Left lung (tissue), 10 donors: Measurements from ENCODE around the gene TSPAN32. TPM values are rescaled to one million over a fixed set of nuclear protein-coding genes. Genes with fewer than 3 reads are reported as not detected.
A peak's percentile ranks its signal among the peaks of the same experiment; 100 is the strongest.

Experiments
- ATAC-seq: fragments of 200-7000 bp; cut with Tn5 transposase; one replicate; pipeline ENCODE4 v1.9.1; 2020; ENCODE audit warnings: moderate library complexity
- DNase-seq, 4 donors: peaks; one replicate each; pipeline ENCODE4 v3.0.0-alpha.2; 2013 to 2020
- H3K27ac ChIP-seq, 2 donors: fragments of 200-600 bp; sonication (generic) in 1 of 2; one replicate each; pipeline versions ENCODE4 v1.5.0 to v1.8.0; 2020 to 2021
- H3K27me3 ChIP-seq, 2 donors: fragments of 200-600 bp; sonication (generic) in 1 of 2; one replicate each; pipeline versions ENCODE4 v1.5.0 to v1.8.0; 2020 to 2021
- H3K36me3 ChIP-seq, 2 donors: fragments of 200-600 bp; sonication (generic) in 1 of 2; one replicate each; pipeline versions ENCODE4 v1.5.0 to v1.8.0; 2020 to 2021
- H3K4me1 ChIP-seq, 2 donors: fragments of 200-600 bp; one replicate each; pipeline ENCODE4 v1.8.0; 2021
- H3K4me3 ChIP-seq, 2 donors: fragments of 200-600 bp; sonication (generic) in 1 of 2; one replicate each; pipeline versions ENCODE4 v1.5.0 to v1.8.0; 2020 to 2021; ENCODE audit warnings: mild to moderate bottlenecking in 1 of 2
- H3K9me3 ChIP-seq, 2 donors: fragments of 200-600 bp; sonication (generic) in 1 of 2; one replicate each; pipeline versions ENCODE4 v1.5.0 to v1.8.0; 2020 to 2021
- intact Hi-C, 2 donors: fragments of 100-400 bp; cut with DNase I; formaldehyde crosslinking; loops; one replicate each; pipeline versions ENCODE4 v1.11.2 to v1.14.2; 2022
- polyA plus RNA-seq, 6 donors: library from polyadenylated mRNA; unstranded; fragments of 120-200 nt; gene quantifications; one replicate each; pipeline ENCODE4 v1.2.1, GENCODE V29; 2013; ENCODE audit not compliant: insufficient read length in 6 of 6
- total RNA-seq, 2 donors: library from RNA; stranded (reverse); fragmentation: NEBNext Ultra II Directional; extraction: Animal tissue kit (Norgen Biotek cat#: 25700); gene quantifications; one replicate each; pipeline ENCODE4 v1.2.1, GENCODE V29; 2021
- TF ChIP-seq, protein P1 (sequence below), 2 donors: fragments of 200-600 bp; sonication (generic) in 1 of 2; IDR thresholded peaks; one replicate each; pipeline versions ENCODE4 v1.5.0 to v1.8.0; 2021; ENCODE audit warnings: antibody characterized with exemption in 2 of 2
- donor health status: DM: no; HTN: yes; CAD: no.
- donor health status: DM: no; HTN: no; CAD: no.

TSPAN32 gene
- total and polyA plus RNA-seq, 8 donors, result 3.7 to 6.3 (median 4.2) TPM

DNA sequence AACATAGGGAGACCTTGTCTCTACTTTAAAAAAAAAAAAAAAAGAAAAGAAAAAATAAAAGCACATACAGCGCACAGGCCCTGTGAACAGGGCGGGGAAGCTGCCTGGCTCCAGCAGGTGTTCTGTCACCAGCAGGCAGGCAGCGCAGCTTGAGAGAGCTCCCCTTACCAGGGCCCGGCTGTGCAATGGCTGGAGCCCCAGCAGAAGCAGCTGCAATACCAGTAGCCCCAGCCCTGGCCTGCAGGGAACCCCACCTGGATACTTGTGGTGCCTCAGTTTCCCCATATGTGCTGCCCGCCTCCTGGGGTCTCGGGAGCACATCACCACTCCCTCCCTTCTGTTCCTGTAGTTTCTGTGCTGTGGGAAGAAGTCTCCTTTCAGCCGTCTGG is 12.3 kb downstream of the TSPAN32 start:
- TF ChIP-seq, protein P1, sequence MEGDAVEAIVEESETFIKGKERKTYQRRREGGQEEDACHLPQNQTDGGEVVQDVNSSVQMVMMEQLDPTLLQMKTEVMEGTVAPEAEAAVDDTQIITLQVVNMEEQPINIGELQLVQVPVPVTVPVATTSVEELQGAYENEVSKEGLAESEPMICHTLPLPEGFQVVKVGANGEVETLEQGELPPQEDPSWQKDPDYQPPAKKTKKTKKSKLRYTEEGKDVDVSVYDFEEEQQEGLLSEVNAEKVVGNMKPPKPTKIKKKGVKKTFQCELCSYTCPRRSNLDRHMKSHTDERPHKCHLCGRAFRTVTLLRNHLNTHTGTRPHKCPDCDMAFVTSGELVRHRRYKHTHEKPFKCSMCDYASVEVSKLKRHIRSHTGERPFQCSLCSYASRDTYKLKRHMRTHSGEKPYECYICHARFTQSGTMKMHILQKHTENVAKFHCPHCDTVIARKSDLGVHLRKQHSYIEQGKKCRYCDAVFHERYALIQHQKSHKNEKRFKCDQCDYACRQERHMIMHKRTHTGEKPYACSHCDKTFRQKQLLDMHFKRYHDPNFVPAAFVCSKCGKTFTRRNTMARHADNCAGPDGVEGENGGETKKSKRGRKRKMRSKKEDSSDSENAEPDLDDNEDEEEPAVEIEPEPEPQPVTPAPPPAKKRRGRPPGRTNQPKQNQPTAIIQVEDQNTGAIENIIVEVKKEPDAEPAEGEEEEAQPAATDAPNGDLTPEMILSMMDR (IDR thresholded peaks at IDR 0.05), result no peak
- no peaks in the 10 kb centered on the region for H3K27me3 ChIP-seq
- H3K4me3 ChIP-seq, result no peak overlapping the region
- peak overlapping the region in 1 of 2 donors; percentile 61 for H3K27ac ChIP-seq
- H3K9me3 ChIP-seq, result peaks cover 0 to 7% of the 10 kb centered on the region in 2 donors
- intact Hi-C loops, result no loop called here
- no peaks in the 10 kb centered on the region for H3K36me3 ChIP-seq
- DNase-seq, result no peak
- ATAC-seq, result no peak
- peaks cover 8 to 12% of the 10 kb centered on the region in 2 donors for H3K4me1 ChIP-seq

- peaks cover 0 to 7% of the 10 kb centered on the region in 2 donors for H3K9me3 ChIP-seq
- intact Hi-C loops, result no loop called here
- peaks cover 8 to 12% of the 10 kb centered on the region in 2 donors for H3K4me1 ChIP-seq
- peak overlapping the region; percentile 33 to 61 for H3K27ac ChIP-seq
- no peak overlapping the region for H3K4me3 ChIP-seq
- ATAC-seq, result peak; percentile 80
- no peaks in the 10 kb centered on the region for H3K36me3 ChIP-seq
- DNase-seq, result peak; percentile 77 to 98 (median 88)
- no peaks in the 10 kb centered on the region for H3K27me3 ChIP-seq
- TF ChIP-seq, protein P1 (IDR thresholded peaks at IDR 0.05), result no peak
Observed at GRCh38 chr11:2314525-2315394, 12.9 kb downstream of the TSPAN32 start.

- H3K4me3 ChIP-seq, result no peak overlapping the region
- ATAC-seq, result peak; percentile 10
- peaks cover 0 to 7% of the 10 kb centered on the region in 2 donors for H3K9me3 ChIP-seq
- peak in 1 of 4 donors; percentile 65 for DNase-seq
- intact Hi-C loops, result no loop called here
- TF ChIP-seq, protein P1 (IDR thresholded peaks at IDR 0.05), result no peak
- peaks cover 8 to 12% of the 10 kb centered on the region in 2 donors for H3K4me1 ChIP-seq
- no peaks in the 10 kb centered on the region for H3K27me3 ChIP-seq
- H3K36me3 ChIP-seq, result no peaks in the 10 kb centered on the region
- H3K27ac ChIP-seq, result peak overlapping the region in 1 of 2 donors; percentile 61
Observed at GRCh38 chr11:2315395-2316168, 13.8 kb downstream of the TSPAN32 start.

DNA sequence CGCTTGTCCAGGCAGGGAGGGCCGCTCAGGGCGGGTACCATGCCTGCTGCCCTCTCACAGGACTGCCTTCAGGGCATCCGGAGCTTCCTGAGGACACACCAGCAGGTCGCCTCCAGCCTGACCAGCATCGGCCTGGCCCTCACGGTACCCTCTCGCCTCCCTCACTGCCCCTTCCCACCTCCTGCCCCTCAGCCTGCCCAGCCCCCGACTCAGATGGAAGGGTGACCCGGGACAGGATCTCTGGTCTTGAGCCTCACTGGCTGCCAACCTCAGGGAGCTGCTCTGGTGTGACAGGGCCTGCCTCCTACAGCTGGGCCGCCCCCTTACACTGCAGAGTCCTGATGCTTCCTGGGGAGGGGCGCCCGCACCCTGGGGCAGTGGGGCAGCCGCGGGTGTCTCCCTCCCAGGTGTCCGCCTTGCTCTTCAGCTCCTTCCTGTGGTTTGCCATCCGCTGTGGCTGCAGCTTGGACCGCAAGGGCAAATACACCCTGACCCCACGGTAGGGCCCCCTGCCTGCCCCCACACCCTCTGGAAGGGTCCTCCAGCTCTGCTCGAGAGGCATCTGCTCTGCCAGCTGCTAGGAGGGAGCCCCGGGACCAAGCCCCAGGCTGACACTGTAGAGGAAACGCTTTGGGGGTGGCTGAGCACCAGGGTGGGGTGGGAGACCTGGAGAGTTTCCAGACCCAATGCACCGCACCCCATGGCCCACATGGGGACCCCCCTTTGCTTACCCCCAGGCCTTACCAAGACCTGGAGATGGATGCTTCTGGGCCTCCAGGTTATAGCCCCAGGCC is 14.6 kb downstream of the TSPAN32 start:
- H3K27me3 ChIP-seq, result no peaks in the 10 kb centered on the region
- no peaks in the 10 kb centered on the region for H3K36me3 ChIP-seq
- H3K9me3 ChIP-seq, result peaks cover 0 to 7% of the 10 kb centered on the region in 2 donors
- no peak overlapping the region for H3K27ac ChIP-seq
- TF ChIP-seq, protein P1 (IDR thresholded peaks at IDR 0.05), result no peak
- ATAC-seq, result no peak
- H3K4me1 ChIP-seq, result peaks cover 8 to 12% of the 10 kb centered on the region in 2 donors
- peak in 1 of 4 donors; percentile 64 for DNase-seq
- intact Hi-C loops, result no loop called here
- no peak overlapping the region for H3K4me3 ChIP-seq
